Measurements from ENCODE around the gene ZNRF3. TPM values are rescaled to one million over a fixed set of nuclear protein-coding genes. Genes with fewer than 3 reads are reported as not detected.

ZNRF3 gene
- polyA plus RNA-seq, 1 of the 3 experiments (the other 2 are of a cell fraction), result 4.2 TPM

DNA sequence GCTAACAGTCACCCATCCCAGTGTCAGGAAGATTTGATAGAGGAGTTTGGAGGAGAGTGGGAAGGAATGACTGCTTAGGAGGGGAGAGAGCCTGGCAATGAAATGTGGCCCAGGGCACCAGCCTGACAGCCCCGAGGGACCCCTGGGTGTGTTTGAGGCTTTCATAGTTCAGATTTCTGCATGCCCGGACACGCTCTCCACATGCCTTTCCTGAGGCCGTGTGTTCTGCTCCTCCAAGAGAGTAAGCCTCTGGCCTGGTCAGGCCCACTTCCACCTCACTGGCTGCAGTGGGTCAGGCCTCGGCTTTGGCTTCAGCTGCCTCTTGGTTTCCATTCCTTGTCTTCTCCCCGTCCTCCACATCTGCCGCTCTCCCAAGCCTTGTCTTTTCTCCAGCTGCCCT, 99.8 kb downstream of the ZNRF3 start:
- no peak overlapping the region for H3K9ac ChIP-seq
- no peaks in the 10 kb centered on the region for H3K27me3 ChIP-seq (ENCODE audit: insufficient read depth)
- peaks cover 5% of the 10 kb centered on the region; the same call in 1 of the 2 replicates for H3K9me3 ChIP-seq
- H3K9me2 ChIP-seq, result no peaks in the 10 kb centered on the region
- DNase-seq, result no peak
- CTCF ChIA-PET, result no interaction called here
- 96% methylated on average over 6 of the region's 7 CpGs for WGBS (ENCODE audit: low lambda C conversion rate)
- H3K4me1 ChIP-seq (ENCODE audit: control insufficient read depth in 1 of 2, insufficient read depth in 2 of 2, low read depth in 1 of 2, low read length in 1 of 2), result peaks cover 2 to 12% of the 10 kb centered on the region in 2 experiments; a peak in 3 of 4 replicates
- H3K36me3 ChIP-seq (replicated peaks in 1 of 2; ENCODE audit: control insufficient read depth in 1 of 2, insufficient read depth in 2 of 2, low read length in 1 of 2), result peaks cover 3 to 5% of the 10 kb centered on the region in 2 experiments
- no peak overlapping the region for H2AFZ ChIP-seq (ENCODE audit: low read depth)
- no peak overlapping the region for H3K4me2 ChIP-seq
- H3K4me3 ChIP-seq (ENCODE audit: low read depth in 2 of 2, low read length in 1 of 2), result no peak overlapping the region
- TF ChIP-seq ELF1 (IDR thresholded peaks at IDR 0.05), result no peak
- no peak for TF ChIP-seq YY1 (IDR thresholded peaks at IDR 0.05; ENCODE audit: low read depth)
- TF ChIP-seq, protein P1, sequence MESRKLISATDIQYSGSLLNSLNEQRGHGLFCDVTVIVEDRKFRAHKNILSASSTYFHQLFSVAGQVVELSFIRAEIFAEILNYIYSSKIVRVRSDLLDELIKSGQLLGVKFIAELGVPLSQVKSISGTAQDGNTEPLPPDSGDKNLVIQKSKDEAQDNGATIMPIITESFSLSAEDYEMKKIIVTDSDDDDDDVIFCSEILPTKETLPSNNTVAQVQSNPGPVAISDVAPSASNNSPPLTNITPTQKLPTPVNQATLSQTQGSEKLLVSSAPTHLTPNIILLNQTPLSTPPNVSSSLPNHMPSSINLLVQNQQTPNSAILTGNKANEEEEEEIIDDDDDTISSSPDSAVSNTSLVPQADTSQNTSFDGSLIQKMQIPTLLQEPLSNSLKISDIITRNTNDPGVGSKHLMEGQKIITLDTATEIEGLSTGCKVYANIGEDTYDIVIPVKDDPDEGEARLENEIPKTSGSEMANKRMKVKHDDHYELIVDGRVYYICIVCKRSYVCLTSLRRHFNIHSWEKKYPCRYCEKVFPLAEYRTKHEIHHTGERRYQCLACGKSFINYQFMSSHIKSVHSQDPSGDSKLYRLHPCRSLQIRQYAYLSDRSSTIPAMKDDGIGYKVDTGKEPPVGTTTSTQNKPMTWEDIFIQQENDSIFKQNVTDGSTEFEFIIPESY (IDR thresholded peaks at IDR 0.05; ENCODE audit: borderline replicate concordance, low read depth), result no peak
- H4K20me1 ChIP-seq (ENCODE audit: insufficient read depth), result no peaks in the 10 kb centered on the region
- H3K79me2 ChIP-seq (ENCODE audit: insufficient read depth), result peaks cover 16% of the 10 kb centered on the region; the same call in 1 of the 2 replicates
- POLR2A ChIA-PET, result no interaction called here
- H3F3A ChIP-seq (replicated peaks; ENCODE audit: insufficient read depth), result no peaks in the 10 kb centered on the region
- no peak overlapping the region for H3K27ac ChIP-seq (ENCODE audit: low read depth in 2 of 2, low read length in 1 of 2)

DNA sequence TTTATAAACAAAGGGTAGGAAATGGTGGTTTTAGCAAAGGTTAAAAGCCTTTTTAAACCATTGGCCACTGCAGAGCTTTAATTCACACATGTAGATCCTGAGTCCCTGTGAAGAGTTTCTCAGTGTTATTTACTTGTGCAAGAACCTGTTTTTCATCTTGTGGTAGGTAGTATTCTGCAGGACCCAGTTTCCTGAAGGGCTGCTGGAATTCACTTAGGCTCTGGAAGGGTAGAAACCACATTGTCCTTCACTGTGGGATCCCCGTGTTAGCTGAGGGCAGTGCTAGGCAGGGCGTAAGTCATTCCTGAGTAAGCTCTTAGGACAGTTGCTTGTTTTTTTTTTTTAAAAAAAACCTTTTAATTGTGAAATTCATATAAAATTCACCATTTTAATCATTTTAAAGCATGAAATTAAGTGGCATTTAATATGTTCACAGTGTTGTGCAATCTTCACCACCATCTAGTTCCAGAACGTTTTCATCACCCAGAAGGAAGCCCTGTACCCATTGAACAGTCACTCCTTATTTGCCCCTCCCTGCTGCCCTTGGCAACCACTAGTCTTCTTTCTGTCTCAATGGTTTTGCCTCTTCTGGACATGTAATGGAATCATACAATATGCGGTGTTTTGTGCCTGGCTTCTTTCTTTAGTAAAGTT, 100.5 kb downstream of the ZNRF3 start:
- no peak overlapping the region for H3K4me2 ChIP-seq
- peaks cover 5% of the 10 kb centered on the region; the same call in 1 of the 2 replicates for H3K9me3 ChIP-seq
- no peak for DNase-seq
- H4K20me1 ChIP-seq (ENCODE audit: insufficient read depth), result no peaks in the 10 kb centered on the region
- H3K9ac ChIP-seq, result no peak overlapping the region
- no peak overlapping the region for H3K4me3 ChIP-seq (ENCODE audit: low read depth in 2 of 2, low read length in 1 of 2)
- CTCF ChIA-PET, result no interaction called here
- no peak for TF ChIP-seq SIN3A (IDR thresholded peaks at IDR 0.05; ENCODE audit: borderline replicate concordance, low read depth, low read length)
- no peak for TF ChIP-seq CHD2 (IDR thresholded peaks at IDR 0.05; ENCODE audit: low read length, partially characterized antibody)
- TF ChIP-seq, protein P2, sequence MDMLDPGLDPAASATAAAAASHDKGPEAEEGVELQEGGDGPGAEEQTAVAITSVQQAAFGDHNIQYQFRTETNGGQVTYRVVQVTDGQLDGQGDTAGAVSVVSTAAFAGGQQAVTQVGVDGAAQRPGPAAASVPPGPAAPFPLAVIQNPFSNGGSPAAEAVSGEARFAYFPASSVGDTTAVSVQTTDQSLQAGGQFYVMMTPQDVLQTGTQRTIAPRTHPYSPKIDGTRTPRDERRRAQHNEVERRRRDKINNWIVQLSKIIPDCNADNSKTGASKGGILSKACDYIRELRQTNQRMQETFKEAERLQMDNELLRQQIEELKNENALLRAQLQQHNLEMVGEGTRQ (IDR thresholded peaks at IDR 0.05; ENCODE audit: borderline replicate concordance, low read depth, low read length), result no peak
- TF ChIP-seq RAD21 (IDR thresholded peaks at IDR 0.05; ENCODE audit: low read length), result no peak
- TF ChIP-seq, protein P3, sequence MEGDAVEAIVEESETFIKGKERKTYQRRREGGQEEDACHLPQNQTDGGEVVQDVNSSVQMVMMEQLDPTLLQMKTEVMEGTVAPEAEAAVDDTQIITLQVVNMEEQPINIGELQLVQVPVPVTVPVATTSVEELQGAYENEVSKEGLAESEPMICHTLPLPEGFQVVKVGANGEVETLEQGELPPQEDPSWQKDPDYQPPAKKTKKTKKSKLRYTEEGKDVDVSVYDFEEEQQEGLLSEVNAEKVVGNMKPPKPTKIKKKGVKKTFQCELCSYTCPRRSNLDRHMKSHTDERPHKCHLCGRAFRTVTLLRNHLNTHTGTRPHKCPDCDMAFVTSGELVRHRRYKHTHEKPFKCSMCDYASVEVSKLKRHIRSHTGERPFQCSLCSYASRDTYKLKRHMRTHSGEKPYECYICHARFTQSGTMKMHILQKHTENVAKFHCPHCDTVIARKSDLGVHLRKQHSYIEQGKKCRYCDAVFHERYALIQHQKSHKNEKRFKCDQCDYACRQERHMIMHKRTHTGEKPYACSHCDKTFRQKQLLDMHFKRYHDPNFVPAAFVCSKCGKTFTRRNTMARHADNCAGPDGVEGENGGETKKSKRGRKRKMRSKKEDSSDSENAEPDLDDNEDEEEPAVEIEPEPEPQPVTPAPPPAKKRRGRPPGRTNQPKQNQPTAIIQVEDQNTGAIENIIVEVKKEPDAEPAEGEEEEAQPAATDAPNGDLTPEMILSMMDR (IDR thresholded peaks at IDR 0.05), result no peak
- no peak for TF ChIP-seq RXRA (IDR thresholded peaks at IDR 0.05; ENCODE audit: borderline replicate concordance, low read depth)
- TF ChIP-seq FOXM1 (IDR thresholded peaks at IDR 0.05; ENCODE audit: low read depth), result no peak
- no peak for TF ChIP-seq MXI1 (IDR thresholded peaks at IDR 0.05; ENCODE audit: low read depth, low read length)
- POLR2A ChIA-PET, result no interaction called here
- H3K36me3 ChIP-seq (replicated peaks in 1 of 2; ENCODE audit: control insufficient read depth in 1 of 2, insufficient read depth in 2 of 2, low read length in 1 of 2), result peaks cover 5 to 9% of the 10 kb centered on the region in 2 experiments
- WGBS (ENCODE audit: low lambda C conversion rate), result 94% methylated on average over 4 of the region's 4 CpGs
- peaks cover 11% of the 10 kb centered on the region; the same call in 1 of the 2 replicates for H3K79me2 ChIP-seq (ENCODE audit: insufficient read depth)
- H3K4me1 ChIP-seq (ENCODE audit: control insufficient read depth in 1 of 2, insufficient read depth in 2 of 2, low read depth in 1 of 2, low read length in 1 of 2), result peaks cover 0 to 10% of the 10 kb centered on the region in 2 experiments; a peak in 2 of 4 replicates
- H3F3A ChIP-seq (replicated peaks; ENCODE audit: insufficient read depth), result no peaks in the 10 kb centered on the region
- no peak overlapping the region for H2AFZ ChIP-seq (ENCODE audit: low read depth)
- no peak overlapping the region for H3K27ac ChIP-seq (ENCODE audit: low read depth in 2 of 2, low read length in 1 of 2)
- H3K27me3 ChIP-seq (ENCODE audit: insufficient read depth), result no peaks in the 10 kb centered on the region
- H3K9me2 ChIP-seq, result no peaks in the 10 kb centered on the region

All from SK-N-SH (cell line).